Aorta (tissue), 5 donors: ENCODE measurements around the gene MRAP. TPM values are rescaled to one million over a fixed set of nuclear protein-coding genes. Genes with fewer than 3 reads are reported as not detected.

Experiments used
- ATAC-seq: fragments of 200-7000 bp; cut with Tn5 transposase; one replicate; pipeline ENCODE4 v1.9.1; 2022; ENCODE audit warnings: moderate library complexity; ENCODE audit not compliant: low FRiP score
- DNase-seq, 2 donors: peaks; one replicate each; pipeline ENCODE4 v3.0.0-alpha.2; 2020
- H3K27ac ChIP-seq, 2 donors: one replicate each; pipeline ENCODE4 v1.5.1; 2013; ENCODE audit warnings: low read length in 2 of 2, mild to moderate bottlenecking in 2 of 2, moderate library complexity in 2 of 2, control low read depth in 1 of 2, inconsistent platforms in 1 of 2, low read depth in 1 of 2
- H3K27me3 ChIP-seq, 2 donors: one replicate each; pipeline ENCODE4 v1.6.1; 2013; ENCODE audit warnings: control low read depth in 1 of 2, low read length in 1 of 2, mild to moderate bottlenecking in 1 of 2, moderate library complexity in 1 of 2; ENCODE audit not compliant: insufficient read depth in 2 of 2, control insufficient read depth in 1 of 2
- H3K36me3 ChIP-seq, 2 donors: one replicate each; pipeline ENCODE4 v1.6.1; 2013; ENCODE audit warnings: control low read depth in 1 of 2, low read length in 1 of 2, mild to moderate bottlenecking in 1 of 2; ENCODE audit not compliant: insufficient read depth in 2 of 2, control insufficient read depth in 1 of 2
- H3K4me1 ChIP-seq, 2 donors: one replicate each; pipeline ENCODE4 v1.6.1; 2013; ENCODE audit warnings: low read length in 2 of 2, control low read depth in 1 of 2, mild to moderate bottlenecking in 1 of 2, moderate library complexity in 1 of 2; ENCODE audit not compliant: insufficient read depth in 2 of 2, control insufficient read depth in 1 of 2
- H3K4me3 ChIP-seq, 2 donors: one replicate each; pipeline ENCODE4 v1.5.1; 2013; ENCODE audit warnings: low read length in 2 of 2, control low read depth in 1 of 2, mild to moderate bottlenecking in 1 of 2
- H3K9me3 ChIP-seq: one replicate; pipeline ENCODE4 v1.6.1; 2013; ENCODE audit warnings: mild to moderate bottlenecking, low read length; ENCODE audit not compliant: control insufficient read depth
- WGBS, 2 donors: extraction: QIAGEN DNeasy Blood & Tissue Kit; methylation state at CpG; one replicate each; pipeline ENCODE4 v1.1.7; 2013; 5-methylcytosine and 5-hydroxymethylcytosine counted together
- intact Hi-C, 2 donors: fragments of 100-400 bp; cut with DNase I; formaldehyde crosslinking; loops; one replicate each; pipeline versions ENCODE4 v1.14.2 to v1.15.0; 2022
- polyA plus RNA-seq, 2 donors: library from polyadenylated mRNA; stranded (reverse); fragments of 200-250 nt; gene quantifications; one replicate each; pipeline ENCODE4 v1.2.3, GENCODE V29; 2013
- total RNA-seq, 2 donors: library from RNA; stranded (reverse); fragmentation: NEBNext Ultra II Directional; extraction: Animal tissue kit (Norgen Biotek cat#: 25700); gene quantifications; one replicate each; pipeline ENCODE4 v1.2.1, GENCODE V29; 2021
- donor health status: healthy with polysubstance abuse.
- donor health status: Bipolar disorder and iron deficiency.
- donor health status: DM: no; HTN: no; CAD: no.
- donor health status: DM: no; HTN: no; CAD: no.
- donor health status: DM: yes; HTN: yes; CAD: no.

Gene MRAP
- total and polyA plus RNA-seq, 4 donors: 0.38 to 0.42 TPM; not detected in 2

- H3K36me3 ChIP-seq: peaks cover 8 to 13% of the 10 kb centered on the region in 2 donors
- no peaks in the 10 kb centered on the region for H3K4me1 ChIP-seq
- 92 to 99% methylated on average over 6 of the region's 6 CpGs for WGBS, 2 donors
These were observed 14.3 kb downstream of the MRAP start for GRCh38 chr21:32312976-32313375.

GRCh38 chr21:32314806-32315205 is 16.2 kb downstream of the MRAP start:
- H3K4me1 ChIP-seq: no peaks in the 10 kb centered on the region
- H3K27me3 ChIP-seq: no peaks in the 10 kb centered on the region
- DNase-seq: no peak
- 94 to 96% methylated on average over 16 of the region's 16 CpGs for WGBS, 2 donors
- peaks cover 8 to 18% of the 10 kb centered on the region in 2 donors for H3K36me3 ChIP-seq
- no peaks in the 10 kb centered on the region for H3K9me3 ChIP-seq
- no peak overlapping the region for H3K27ac ChIP-seq
- intact Hi-C loops: no loop called here
- no peak for ATAC-seq
- H3K4me3 ChIP-seq: no peak overlapping the region

More at GRCh38 chr21:32312976-32313375, 14.3 kb downstream of the MRAP start:
- H3K27me3 ChIP-seq: no peaks in the 10 kb centered on the region
- H3K4me3 ChIP-seq: no peak overlapping the region
- DNase-seq (no peak), ATAC-seq (no peak)
- no peak overlapping the region for H3K27ac ChIP-seq
- intact Hi-C loops: no loop called here
- H3K9me3 ChIP-seq: no peaks in the 10 kb centered on the region

- intact Hi-C loops: no loop called here
- DNase-seq (no peak), ATAC-seq (no peak)
- WGBS, 2 donors: 92 to 94% methylated on average over 14 of the region's 14 CpGs
- H3K27ac ChIP-seq: no peak overlapping the region
- H3K4me1 ChIP-seq: no peaks in the 10 kb centered on the region
- no peaks in the 10 kb centered on the region for H3K9me3 ChIP-seq
- no peaks in the 10 kb centered on the region for H3K27me3 ChIP-seq
- H3K4me3 ChIP-seq: no peak overlapping the region
- H3K36me3 ChIP-seq: peaks cover 12 to 21% of the 10 kb centered on the region in 2 donors
These were observed 17.0 kb downstream of the MRAP start for GRCh38 chr21:32315511-32316281.

GRCh38 chr21:32316361-32317215 is 17.9 kb downstream of the MRAP start:
- Histone ChIP-seq H3K27ac (no peak overlapping the region), H3K36me3 (peaks cover 14 to 21% of the 10 kb centered on the region in 2 donors), H3K9me3 (no peaks in the 10 kb centered on the region), H3K4me3 (no peak overlapping the region), H3K4me1 (no peaks in the 10 kb centered on the region), H3K27me3 (no peaks in the 10 kb centered on the region)
- ATAC-seq (no peak), DNase-seq (no peak)
- WGBS, 2 donors: 93 to 95% methylated on average over 19 to 22 of the region's 22 CpGs
- intact Hi-C loops: no loop called here

GRCh38 chr21:32317726-32318125 is 19.1 kb downstream of the MRAP start:
- H3K4me3 ChIP-seq: no peak overlapping the region
- H3K4me1 ChIP-seq: no peaks in the 10 kb centered on the region
- DNase-seq (no peak), ATAC-seq (no peak)
- intact Hi-C loops: no loop called here
- no peaks in the 10 kb centered on the region for H3K27me3 ChIP-seq
- H3K27ac ChIP-seq: no peak overlapping the region
- H3K9me3 ChIP-seq: no peaks in the 10 kb centered on the region
- H3K36me3 ChIP-seq: peaks cover 14 to 22% of the 10 kb centered on the region in 2 donors
- WGBS, 2 donors: 78 to 80% methylated on average over 9 of the region's 9 CpGs

- 93 to 96% methylated on average over 7 of the region's 7 CpGs for WGBS, 2 donors
These were observed 20.4 kb downstream of the MRAP start for GRCh38 chr21:32319012-32319411.

GRCh38 chr21:32320059-32320458 is 21.4 kb downstream of the MRAP start:
- WGBS, 2 donors: 93 to 94% methylated on average over 6 of the region's 6 CpGs
- no peaks in the 10 kb centered on the region for H3K27me3 ChIP-seq
- no peak overlapping the region for H3K27ac ChIP-seq
- H3K36me3 ChIP-seq: peaks cover 11 to 23% of the 10 kb centered on the region in 2 donors
- no peak overlapping the region for H3K4me3 ChIP-seq
- DNase-seq: no peak
- intact Hi-C loops: no loop called here
- no peak for ATAC-seq
- no peaks in the 10 kb centered on the region for H3K4me1 ChIP-seq
- H3K9me3 ChIP-seq: no peaks in the 10 kb centered on the region

More at GRCh38 chr21:32319012-32319411, 20.4 kb downstream of the MRAP start:
- intact Hi-C loops: no loop called here
- DNase-seq (no peak), ATAC-seq (no peak)
- H3K9me3 ChIP-seq: no peaks in the 10 kb centered on the region
- no peaks in the 10 kb centered on the region for H3K27me3 ChIP-seq
- no peak overlapping the region for H3K4me3 ChIP-seq
- H3K4me1 ChIP-seq: no peaks in the 10 kb centered on the region
- H3K27ac ChIP-seq: no peak overlapping the region
- peaks cover 15 to 23% of the 10 kb centered on the region in 2 donors for H3K36me3 ChIP-seq

GRCh38 chr21:32320726-32321125 is 22.1 kb downstream of the MRAP start:
- peaks cover 11 to 23% of the 10 kb centered on the region in 2 donors for H3K36me3 ChIP-seq
- ATAC-seq: no peak
- no peaks in the 10 kb centered on the region for H3K27me3 ChIP-seq
- no peaks in the 10 kb centered on the region for H3K4me1 ChIP-seq
- no peaks in the 10 kb centered on the region for H3K9me3 ChIP-seq
- 89 to 92% methylated on average over 13 of the region's 13 CpGs for WGBS, 2 donors
- intact Hi-C loops: no loop called here
- no peak for DNase-seq
- no peak overlapping the region for H3K27ac ChIP-seq
- H3K4me3 ChIP-seq: no peak overlapping the region
